SJCRH30 (cell line): ENCODE results near the gene PALLD. TPM values are rescaled to one million over a fixed set of nuclear protein-coding genes. Genes with fewer than 3 reads are reported as not detected.
A peak's percentile ranks its signal among the peaks of the same experiment; 100 is the strongest.

Experiments used
- DNase-seq, 2 experiments: peaks; one replicate each; pipeline ENCODE4 v3.0.0-alpha.2; 2015 to 2020
- H3K27ac ChIP-seq: fragments of 250-450 bp; sonication (Bioruptor Pico); 2 replicates; pipeline ENCODE4 v1.5.1; 2020; ENCODE audit warnings: mild to moderate bottlenecking, moderate library complexity
- H3K27me3 ChIP-seq: fragments of 250-450 bp; sonication (Bioruptor Pico); 2 replicates; pipeline ENCODE4 v1.5.1; 2020; ENCODE audit warnings: mild to moderate bottlenecking, moderate library complexity
- H3K36me3 ChIP-seq: fragments of 250-450 bp; sonication (Bioruptor Pico); 2 replicates; pipeline ENCODE4 v1.5.1; 2020; ENCODE audit warnings: mild to moderate bottlenecking, moderate library complexity
- H3K4me1 ChIP-seq: fragments of 250-450 bp; sonication (Bioruptor Pico); 2 replicates; pipeline ENCODE4 v1.5.1; 2020; ENCODE audit warnings: mild to moderate bottlenecking, moderate library complexity
- H3K4me3 ChIP-seq: fragments of 250-450 bp; sonication (Bioruptor Pico); 2 replicates; pipeline ENCODE4 v1.5.1; 2020; ENCODE audit warnings: mild to moderate bottlenecking, moderate library complexity
- H3K9me3 ChIP-seq: fragments of 250-450 bp; sonication (Bioruptor Pico); replicated peaks from 2 replicates; pipeline ENCODE4 v1.5.1; 2020; ENCODE audit warnings: mild to moderate bottlenecking, moderate library complexity
- total RNA-seq: library from RNA; depleted of rRNA; stranded (reverse); fragments of >200 nt; shearing (Covaris generic); gene quantifications from 2 replicates; pipeline ENCODE4 v1.2.3, GENCODE V29; 2014

Gene PALLD
- total RNA-seq, 1 experiment from 2014 or later = 47.3 TPM

- peak overlapping the region; percentile 92 for H3K27ac ChIP-seq
- no peak for DNase-seq
- H3K4me1 ChIP-seq = peaks cover 20% of the 10 kb centered on the region
Measured at GRCh38 chr4:168633496-168633895, 136.6 kb downstream of the PALLD start.

GRCh38 chr4:168634276-168634802, 137.5 kb downstream of the PALLD start:
- Histone ChIP-seq H3K27ac (peak overlapping the region; percentile 92), H3K4me1 (peaks cover 20% of the 10 kb centered on the region), H3K9me3 (no peaks in the 10 kb centered on the region), H3K36me3 (no peaks in the 10 kb centered on the region), H3K4me3 (peak overlapping the region; percentile 69), H3K27me3 (no peaks in the 10 kb centered on the region)
- DNase-seq = peak; percentile 94 to 97

More at GRCh38 chr4:168633496-168633895, 136.6 kb downstream of the PALLD start:
- no peaks in the 10 kb centered on the region for H3K36me3 ChIP-seq
- H3K9me3 ChIP-seq = no peaks in the 10 kb centered on the region
- peak overlapping the region; percentile 69 for H3K4me3 ChIP-seq
- no peaks in the 10 kb centered on the region for H3K27me3 ChIP-seq

GRCh38 chr4:168636040-168636439, 139.2 kb downstream of the PALLD start:
- H3K36me3 ChIP-seq = peaks cover 8% of the 10 kb centered on the region; the same call in 1 of the 2 replicates
- H3K4me1 ChIP-seq = peaks cover 15% of the 10 kb centered on the region
- H3K4me3 ChIP-seq = no peak overlapping the region
- no peak overlapping the region for H3K27ac ChIP-seq
- no peaks in the 10 kb centered on the region for H3K27me3 ChIP-seq
- H3K9me3 ChIP-seq = no peaks in the 10 kb centered on the region
- no peak for DNase-seq

GRCh38 chr4:168636506-168637196, 139.8 kb downstream of the PALLD start:
- DNase-seq = no peak
- Histone ChIP-seq H3K4me3 (no peak overlapping the region), H3K4me1 (peaks cover 15% of the 10 kb centered on the region)

GRCh38 chr4:168637872-168638756, 141.3 kb downstream of the PALLD start:
- Histone ChIP-seq H3K4me1 (peaks cover 19% of the 10 kb centered on the region), H3K9me3 (no peaks in the 10 kb centered on the region), H3K27me3 (no peaks in the 10 kb centered on the region), H3K36me3 (peaks cover 10% of the 10 kb centered on the region; the same call in 1 of the 2 replicates), H3K27ac (peak overlapping the region; percentile 34), H3K4me3 (no peak overlapping the region)
- DNase-seq = peak; percentile 53 to 71

More at GRCh38 chr4:168636506-168637196, 139.8 kb downstream of the PALLD start:
- H3K27me3 ChIP-seq = no peaks in the 10 kb centered on the region
- H3K36me3 ChIP-seq = peaks cover 8% of the 10 kb centered on the region; the same call in 1 of the 2 replicates
- H3K27ac ChIP-seq = no peak overlapping the region
- H3K9me3 ChIP-seq = no peaks in the 10 kb centered on the region

DNA sequence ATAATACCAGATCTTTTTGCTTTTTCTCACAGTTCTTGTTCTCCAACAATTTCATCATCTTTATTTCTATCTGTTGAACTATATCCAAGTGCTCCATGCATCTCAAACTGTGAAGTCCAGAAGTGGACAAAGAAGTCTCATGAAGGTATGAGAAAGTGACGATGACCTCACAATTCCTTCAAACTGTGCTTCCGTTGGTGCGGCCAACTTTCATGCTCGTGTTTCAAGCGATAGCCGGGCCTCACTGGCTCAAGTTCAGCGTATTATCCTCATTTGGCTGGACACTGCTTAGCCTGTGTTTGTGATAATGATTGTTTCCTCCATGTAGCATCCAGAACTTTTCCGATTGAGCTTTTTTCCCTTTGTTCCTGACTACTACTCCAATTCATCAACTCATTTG, 143.1 kb downstream of the PALLD start:
- no peak overlapping the region for H3K4me3 ChIP-seq
- H3K27me3 ChIP-seq = no peaks in the 10 kb centered on the region
- peaks cover 17% of the 10 kb centered on the region for H3K4me1 ChIP-seq
- no peak overlapping the region for H3K27ac ChIP-seq
- no peak for DNase-seq
- no peaks in the 10 kb centered on the region for H3K9me3 ChIP-seq
- peaks cover 10% of the 10 kb centered on the region; the same call in 1 of the 2 replicates for H3K36me3 ChIP-seq

DNA sequence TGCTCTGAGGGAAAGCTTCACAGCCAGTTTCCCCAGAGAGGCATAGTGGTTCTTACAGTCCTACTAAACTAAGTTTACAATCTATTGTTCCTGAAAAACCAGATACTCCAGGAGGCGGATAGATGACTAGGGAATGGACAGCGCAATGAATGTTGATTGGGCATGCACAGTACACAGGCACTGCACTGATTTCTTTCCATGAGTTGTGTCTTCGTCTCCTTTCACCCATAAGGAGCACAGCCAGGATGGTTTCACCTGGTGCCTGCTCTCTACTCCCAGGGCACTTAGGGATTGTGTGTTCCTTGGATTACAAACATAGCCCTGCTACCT, 144.9 kb downstream of the PALLD start:
- Histone ChIP-seq H3K4me1 (peaks cover 13% of the 10 kb centered on the region), H3K27me3 (no peaks in the 10 kb centered on the region), H3K9me3 (no peaks in the 10 kb centered on the region), H3K27ac (no peak overlapping the region), H3K36me3 (peaks cover 13% of the 10 kb centered on the region; the same call in 1 of the 2 replicates), H3K4me3 (no peak overlapping the region)
- DNase-seq = no peak

GRCh38 chr4:168642591-168642990, 145.7 kb downstream of the PALLD start:
- Histone ChIP-seq H3K4me3 (no peak overlapping the region), H3K27me3 (no peaks in the 10 kb centered on the region), H3K36me3 (peaks cover 13% of the 10 kb centered on the region; the same call in 1 of the 2 replicates), H3K27ac (no peak overlapping the region; the same call in 1 of the 2 replicates), H3K4me1 (peaks cover 13% of the 10 kb centered on the region), H3K9me3 (no peaks in the 10 kb centered on the region)
- no peak for DNase-seq

- no peak overlapping the region; the same call in 1 of the 2 replicates for H3K27ac ChIP-seq
- no peaks in the 10 kb centered on the region for H3K27me3 ChIP-seq
- peaks cover 13% of the 10 kb centered on the region; the same call in 1 of the 2 replicates for H3K36me3 ChIP-seq
- H3K4me3 ChIP-seq = no peak overlapping the region
- H3K4me1 ChIP-seq = peaks cover 9% of the 10 kb centered on the region
- no peak for DNase-seq
- H3K9me3 ChIP-seq = no peaks in the 10 kb centered on the region
Measured at GRCh38 chr4:168643111-168643795, 146.4 kb downstream of the PALLD start.

- H3K27ac ChIP-seq = no peak overlapping the region
- H3K27me3 ChIP-seq = no peaks in the 10 kb centered on the region
- DNase-seq = no peak
- H3K4me1 ChIP-seq = peaks cover 7% of the 10 kb centered on the region; the same call in 1 of the 2 replicates
- no peaks in the 10 kb centered on the region for H3K9me3 ChIP-seq
- H3K36me3 ChIP-seq = peaks cover 13% of the 10 kb centered on the region; the same call in 1 of the 2 replicates
- H3K4me3 ChIP-seq = no peak overlapping the region
Measured at GRCh38 chr4:168643796-168644159, 146.9 kb downstream of the PALLD start.

DNA sequence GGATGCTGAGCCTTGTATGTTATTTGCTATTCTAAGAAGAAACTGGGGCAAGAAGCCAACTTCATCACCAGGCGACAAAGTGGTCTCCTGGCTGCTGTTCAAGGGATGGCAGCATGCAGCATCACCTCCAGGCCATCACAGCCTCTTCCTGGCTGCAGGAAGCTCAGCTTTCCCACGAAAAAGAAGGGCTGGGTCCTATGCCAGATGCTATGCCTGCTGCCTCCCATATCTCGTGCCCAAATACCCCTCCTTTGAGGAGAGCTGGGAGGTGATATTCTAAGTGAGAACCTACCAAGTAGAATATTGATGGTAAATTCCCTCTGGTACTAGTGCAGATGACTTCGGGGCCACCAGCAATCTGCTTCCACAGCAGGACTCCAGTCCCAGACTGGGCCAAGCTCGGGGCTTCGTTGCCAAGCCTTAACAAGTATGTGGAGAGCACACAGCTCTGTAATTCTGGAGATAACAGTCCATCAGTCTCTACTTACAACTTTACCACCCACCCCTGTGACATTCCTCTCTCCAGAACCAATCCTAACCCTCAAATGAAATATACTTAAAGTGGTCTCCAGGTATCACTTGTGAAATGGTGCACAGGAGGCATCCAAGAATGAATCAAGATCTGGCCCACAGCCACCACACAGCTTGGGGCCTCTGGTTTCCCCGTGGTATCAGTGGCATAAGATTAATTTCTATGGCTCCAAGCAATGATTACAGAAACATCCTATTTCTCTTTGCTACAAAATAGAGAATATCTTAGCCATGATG, 149.3 kb downstream of the PALLD start:
- H3K27me3 ChIP-seq = no peaks in the 10 kb centered on the region
- no peak for DNase-seq
- H3K36me3 ChIP-seq = peaks cover 9% of the 10 kb centered on the region; the same call in 1 of the 2 replicates
- no peak overlapping the region for H3K4me3 ChIP-seq
- no peaks in the 10 kb centered on the region for H3K9me3 ChIP-seq
- H3K27ac ChIP-seq = no peak overlapping the region
- H3K4me1 ChIP-seq = peaks cover 7% of the 10 kb centered on the region; the same call in 1 of the 2 replicates

DNA sequence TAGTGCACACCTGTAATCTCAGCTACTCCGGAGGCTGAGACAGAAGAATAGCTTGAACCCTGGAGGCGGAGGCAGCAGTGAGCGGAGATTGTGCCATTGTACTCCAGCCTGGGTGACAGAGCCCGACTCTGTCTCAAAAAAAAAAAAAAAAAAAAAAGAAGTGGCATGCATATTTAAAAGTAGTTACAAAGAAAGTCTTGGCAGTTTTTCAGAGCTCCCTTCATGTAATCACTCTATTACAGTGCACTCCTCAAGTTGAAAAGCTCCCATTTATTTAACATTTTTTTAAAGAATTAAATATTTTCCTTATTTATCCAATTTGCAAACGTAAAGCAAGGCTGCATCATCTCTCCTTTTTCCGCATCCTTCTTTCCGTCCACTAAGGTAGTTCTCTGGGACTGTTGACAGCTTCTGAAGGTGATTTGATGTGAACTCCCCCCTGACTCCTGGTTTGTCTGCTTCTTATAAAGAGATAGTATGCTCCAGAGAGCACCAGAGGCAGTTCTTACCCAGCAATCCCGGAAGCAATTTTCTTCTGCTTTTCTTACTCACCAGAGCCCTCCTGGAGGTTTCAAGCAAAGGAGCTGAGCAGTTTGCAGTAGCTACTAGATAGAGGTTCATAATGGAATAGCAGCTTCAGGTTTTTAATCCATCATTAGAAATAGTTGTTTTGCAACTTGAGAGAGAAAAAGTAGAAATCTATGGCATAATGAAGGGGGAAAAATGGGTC, 151.0 kb downstream of the PALLD start:
- Histone ChIP-seq H3K4me1 (peaks cover 6% of the 10 kb centered on the region; the same call in 1 of the 2 replicates), H3K36me3 (peaks cover 8% of the 10 kb centered on the region; the same call in 1 of the 2 replicates), H3K4me3 (no peak overlapping the region), H3K9me3 (no peaks in the 10 kb centered on the region), H3K27ac (no peak overlapping the region), H3K27me3 (no peaks in the 10 kb centered on the region)
- DNase-seq = no peak

- H3K36me3 ChIP-seq = peaks cover 8% of the 10 kb centered on the region; the same call in 1 of the 2 replicates
- H3K4me3 ChIP-seq = no peak overlapping the region
- DNase-seq = no peak
- H3K27me3 ChIP-seq = no peaks in the 10 kb centered on the region
- no peaks in the 10 kb centered on the region for H3K9me3 ChIP-seq
- no peaks in the 10 kb centered on the region for H3K4me1 ChIP-seq
- no peak overlapping the region for H3K27ac ChIP-seq
Measured at GRCh38 chr4:168648494-168648893, 151.6 kb downstream of the PALLD start.
